Measurements from ENCODE around the gene RMP24.

RMP24 gene

DNA sequence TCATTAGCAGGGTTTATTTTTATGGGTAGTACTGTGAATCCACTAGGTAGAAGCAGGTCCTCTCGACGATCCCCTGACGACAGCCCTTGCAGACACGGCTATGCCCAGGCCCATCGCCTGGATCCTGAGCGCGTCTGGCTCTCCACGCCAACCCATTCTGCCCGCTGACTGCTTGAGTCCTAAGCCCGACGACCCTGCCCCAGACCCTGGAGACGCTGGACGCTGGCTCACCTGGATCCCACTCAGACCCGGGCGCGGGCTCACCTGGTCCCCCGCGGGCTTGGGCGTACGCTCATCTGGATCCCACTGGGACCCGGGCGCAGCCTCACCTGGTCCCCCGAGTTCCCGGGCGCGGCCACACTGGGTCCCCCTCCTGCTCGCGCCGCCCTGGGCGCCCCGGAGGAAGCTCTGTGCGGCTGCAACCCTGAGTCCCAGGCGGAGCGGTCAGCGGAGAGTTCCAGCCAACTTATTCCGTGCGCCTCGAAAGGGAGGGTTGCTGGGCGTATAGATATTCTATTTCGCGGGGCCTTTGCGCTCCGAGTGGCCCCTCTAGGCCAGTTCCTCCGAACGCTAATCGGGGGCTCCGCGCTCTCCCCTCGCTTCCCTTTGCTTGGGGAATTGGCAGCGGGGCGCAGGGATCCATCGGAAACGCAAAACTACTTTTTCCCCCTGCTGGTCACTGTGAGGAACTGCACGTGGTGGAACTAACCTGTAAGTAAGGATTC is 22.4 kb upstream of the RMP24 start (continued):
- no peak for TF ChIP-seq KIAA2018 (CRISPR knock-in tag; IDR thresholded peaks at IDR 0.05; ENCODE audit: borderline replicate concordance)
- TF ChIP-seq, protein P1, sequence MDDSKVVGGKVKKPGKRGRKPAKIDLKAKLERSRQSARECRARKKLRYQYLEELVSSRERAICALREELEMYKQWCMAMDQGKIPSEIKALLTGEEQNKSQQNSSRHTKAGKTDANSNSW (CRISPR knock-in tag; IDR thresholded peaks at IDR 0.05; ENCODE audit: borderline replicate concordance), result no peak
- peak; percentile 31; the same call in 1 of the 2 replicates for TF ChIP-seq RXRA (CRISPR knock-in tag; IDR thresholded peaks at IDR 0.05)
- no peak for TF ChIP-seq ZNF430 (CRISPR knock-in tag; IDR thresholded peaks at IDR 0.05)
- no peak; the same call in 1 of the 2 replicates for TF ChIP-seq KDM2A (CRISPR knock-in tag; IDR thresholded peaks at IDR 0.05; ENCODE audit: borderline replicate concordance, low read depth)
- TF ChIP-seq MAFG (CRISPR knock-in tag; IDR thresholded peaks at IDR 0.05), result no peak
- TF ChIP-seq CTCF (CRISPR knock-in tag; IDR thresholded peaks at IDR 0.05), result peak; percentile 86
- no peak for TF ChIP-seq ZNF569 (CRISPR knock-in tag; IDR thresholded peaks at IDR 0.05; ENCODE audit: borderline replicate concordance)
- TF ChIP-seq ZNF180 (CRISPR knock-in tag; IDR thresholded peaks at IDR 0.05; ENCODE audit: borderline replicate concordance, low read depth), result no peak
- no peak for TF ChIP-seq GTF2F1 (IDR thresholded peaks at IDR 0.05; ENCODE audit: low read length)
- TF ChIP-seq ZNF891 (CRISPR knock-in tag; IDR thresholded peaks at IDR 0.05), result peak; percentile 62; the same call in 1 of the 2 replicates
- TF ChIP-seq MAFK (conservative IDR thresholded peaks at IDR 0.05 in 1 of 2, IDR thresholded peaks at IDR 0.05 in 1 of 2; ENCODE audit: low read length in 2 of 2), result no peak
- TF ChIP-seq, protein P2, sequence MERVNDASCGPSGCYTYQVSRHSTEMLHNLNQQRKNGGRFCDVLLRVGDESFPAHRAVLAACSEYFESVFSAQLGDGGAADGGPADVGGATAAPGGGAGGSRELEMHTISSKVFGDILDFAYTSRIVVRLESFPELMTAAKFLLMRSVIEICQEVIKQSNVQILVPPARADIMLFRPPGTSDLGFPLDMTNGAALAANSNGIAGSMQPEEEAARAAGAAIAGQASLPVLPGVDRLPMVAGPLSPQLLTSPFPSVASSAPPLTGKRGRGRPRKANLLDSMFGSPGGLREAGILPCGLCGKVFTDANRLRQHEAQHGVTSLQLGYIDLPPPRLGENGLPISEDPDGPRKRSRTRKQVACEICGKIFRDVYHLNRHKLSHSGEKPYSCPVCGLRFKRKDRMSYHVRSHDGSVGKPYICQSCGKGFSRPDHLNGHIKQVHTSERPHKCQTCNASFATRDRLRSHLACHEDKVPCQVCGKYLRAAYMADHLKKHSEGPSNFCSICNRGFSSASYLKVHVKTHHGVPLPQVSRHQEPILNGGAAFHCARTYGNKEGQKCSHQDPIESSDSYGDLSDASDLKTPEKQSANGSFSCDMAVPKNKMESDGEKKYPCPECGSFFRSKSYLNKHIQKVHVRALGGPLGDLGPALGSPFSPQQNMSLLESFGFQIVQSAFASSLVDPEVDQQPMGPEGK (CRISPR knock-in tag; IDR thresholded peaks at IDR 0.05), result no peak
- TF ChIP-seq MIER3 (CRISPR knock-in tag; IDR thresholded peaks at IDR 0.05; ENCODE audit: borderline replicate concordance), result no peak
- TF ChIP-seq FIP1L1 (IDR thresholded peaks at IDR 0.05; ENCODE audit: borderline replicate concordance, insufficient read depth, low read depth, low read length), result no peak
- TF ChIP-seq NBN (conservative IDR thresholded peaks at IDR 0.05), result no peak
- no peak for TF ChIP-seq ZNF547 (CRISPR knock-in tag; IDR thresholded peaks at IDR 0.05)
